G401 (cell line): ENCODE results near the gene NTM. TPM values are rescaled to one million over a fixed set of nuclear protein-coding genes. Genes with fewer than 3 reads are reported as not detected.

Source experiments
- DNase-seq: peaks from one replicate; pipeline ENCODE4 v3.0.0-alpha.2; 2015; ENCODE audit warnings: low spot score
- in situ Hi-C: cut with HindIII; loops from 2 replicates; pipeline ENCODE4 v1.10.0; 2016; ENCODE audit warnings: low sequenced_read_pairs, mixed read lengths
- total RNA-seq: library from RNA; depleted of rRNA; stranded (reverse); fragments of >200 nt; shearing (Covaris generic); gene quantifications from 2 replicates; pipeline ENCODE4 v1.2.3, GENCODE V29; 2014

The NTM gene
- total RNA-seq, 1 experiment from 2014 or later, result 11.4 TPM

DNA sequence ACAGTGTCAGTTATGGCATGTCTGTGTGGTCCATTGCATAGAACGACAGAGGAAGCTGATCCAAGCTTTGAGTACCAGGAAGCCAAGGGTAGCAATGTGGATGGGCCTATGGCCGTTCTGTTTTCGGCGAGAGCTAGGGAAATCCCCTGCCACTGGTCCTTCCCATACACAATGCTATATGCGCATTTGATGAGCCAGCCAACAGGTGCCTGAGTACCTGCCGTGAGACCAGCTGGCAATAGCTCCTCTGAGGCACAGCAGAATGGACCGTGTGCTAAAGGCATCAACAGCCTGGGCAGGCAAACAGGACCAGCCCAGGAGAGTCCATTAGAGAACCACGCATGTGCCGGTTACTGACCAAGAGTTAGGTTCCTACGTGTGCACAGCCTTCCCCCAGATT, 753.0 kb downstream of the NTM start:
- DNase-seq, result peak; percentile 95
- in situ Hi-C loops, result no loop called here

DNA sequence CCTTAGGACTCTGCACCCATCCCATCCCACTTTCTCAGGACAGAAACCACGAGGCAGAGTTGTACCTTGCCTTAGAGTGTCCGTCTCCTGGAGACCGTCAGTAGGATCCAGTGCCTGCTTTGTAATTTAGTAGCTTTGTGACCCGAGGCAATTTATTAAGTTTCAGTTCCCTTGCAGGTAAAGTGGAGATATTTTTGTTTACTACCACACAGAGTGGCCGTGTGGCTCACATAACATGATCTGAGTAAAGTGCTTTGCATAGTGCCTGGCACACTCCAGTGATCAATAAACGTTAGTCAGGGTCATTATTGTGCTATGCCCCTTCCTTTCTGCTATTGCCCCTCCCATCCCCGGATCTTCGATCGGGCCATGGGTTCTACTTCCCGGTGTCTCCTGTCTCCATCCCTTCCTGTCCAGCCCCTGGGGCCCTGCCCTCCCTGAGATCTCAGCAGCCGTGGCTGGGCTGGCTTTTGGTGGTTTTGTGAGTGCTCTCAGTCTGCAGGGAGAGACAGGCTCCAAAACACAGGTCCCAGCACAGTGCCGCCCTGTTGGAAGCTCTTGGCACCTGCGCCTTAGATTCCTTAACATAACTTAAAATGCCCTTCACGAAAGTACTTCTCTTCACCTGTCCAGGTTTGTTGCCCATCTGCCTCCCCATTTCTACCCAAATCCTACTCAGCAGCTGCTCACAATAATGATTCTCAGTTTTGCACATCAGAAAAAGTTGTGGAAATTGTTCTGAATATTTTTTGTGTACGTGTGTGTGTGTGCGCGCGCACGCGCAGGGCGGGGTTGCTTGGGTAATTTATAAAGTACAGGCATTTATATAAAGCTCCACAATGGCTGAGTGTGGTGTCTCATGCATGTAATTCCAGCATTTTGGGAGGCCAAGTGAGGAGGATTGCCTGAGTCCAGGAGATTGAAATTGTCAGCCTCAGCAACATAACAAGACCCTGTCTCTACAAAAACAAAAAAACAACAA, 753.7 kb downstream of the NTM start:
- in situ Hi-C loops, result no loop called here

GRCh38 chr11:132125988-132126871, 755.8 kb downstream of the NTM start:
- no peak for DNase-seq
- in situ Hi-C loops, result no loop called here

More for the DNA sequence above, 753.7 kb downstream of the NTM start:
- DNase-seq, result no peak

DNA sequence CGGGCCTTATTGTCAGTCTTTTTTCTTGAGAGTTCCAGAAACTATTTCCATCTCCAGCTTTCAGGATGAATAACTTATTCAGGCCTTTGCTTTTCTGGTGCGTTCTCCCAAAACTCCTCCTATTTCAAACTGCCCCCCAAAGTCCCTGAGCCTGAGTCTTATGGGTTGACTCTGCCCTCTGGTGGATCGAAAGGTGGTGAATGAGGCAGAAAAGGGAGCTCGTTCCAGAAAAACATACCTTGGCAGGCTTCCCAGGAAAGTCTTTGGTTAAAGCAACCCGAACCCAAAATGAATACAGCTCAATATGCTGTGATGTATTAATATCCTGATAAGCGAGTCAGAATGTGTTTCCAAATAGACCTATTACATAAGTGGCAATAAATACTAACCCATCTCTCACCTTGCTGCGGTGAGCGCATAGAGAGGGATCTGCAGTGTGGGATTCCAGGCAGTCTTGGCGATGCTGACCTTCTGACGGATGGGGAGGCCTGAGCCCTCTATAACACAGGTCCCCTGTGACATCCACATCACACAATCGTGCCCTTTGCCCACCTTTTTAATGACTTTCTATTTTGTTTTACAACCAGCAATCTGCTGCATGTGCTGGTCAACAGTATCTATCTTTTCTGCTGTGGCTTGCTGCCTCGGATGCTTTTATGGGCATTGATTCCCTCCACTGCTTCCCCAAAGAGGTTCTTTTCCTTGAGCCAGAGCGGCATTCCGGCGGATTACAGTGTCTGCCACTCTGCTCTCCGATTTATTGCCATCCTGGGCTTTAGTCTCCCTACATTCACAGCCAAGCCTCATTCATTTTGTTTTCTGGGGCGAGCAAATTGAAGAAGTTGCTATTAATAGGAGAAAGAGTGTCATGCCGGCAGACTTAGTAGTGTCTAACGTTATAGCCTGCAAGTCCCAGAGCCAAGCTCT, 756.8 kb downstream of the NTM start:
- in situ Hi-C loops, result no loop called here
- peak; percentile 96 for DNase-seq

- in situ Hi-C loops, result no loop called here
- peak; percentile 69 for DNase-seq
Observed at GRCh38 chr11:132127900-132128288, 757.5 kb downstream of the NTM start.

DNA sequence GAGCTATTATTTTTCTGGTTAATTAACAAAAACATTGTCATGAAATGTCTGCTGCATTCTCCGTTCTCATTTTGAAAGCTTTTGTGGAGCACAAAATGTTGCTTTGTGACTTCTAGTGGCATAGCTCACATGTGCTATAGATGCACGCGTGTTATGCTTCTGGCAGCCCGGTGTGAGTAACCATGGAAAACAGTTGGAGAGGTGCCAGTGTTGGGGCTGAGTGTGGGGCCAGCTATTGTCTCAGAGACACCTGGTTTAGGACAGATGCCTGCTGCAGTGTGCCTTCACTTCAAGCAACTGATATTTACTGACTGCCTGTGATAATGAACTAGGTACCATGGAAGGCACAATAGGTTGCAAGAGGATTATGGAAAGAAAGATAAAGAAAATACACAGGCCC, 760.6 kb downstream of the NTM start:
- in situ Hi-C loops, result no loop called here
- DNase-seq, result peak; percentile 69

GRCh38 chr11:132131961-132132360, 761.5 kb downstream of the NTM start:
- DNase-seq, result no peak
- in situ Hi-C loops, result no loop called here

GRCh38 chr11:132134322-132134721, 763.9 kb downstream of the NTM start:
- in situ Hi-C loops, result no loop called here

GRCh38 chr11:132137289-132137980, 767.0 kb downstream of the NTM start:
- in situ Hi-C loops, result no loop called here
- DNase-seq, result no peak

More at GRCh38 chr11:132134322-132134721, 763.9 kb downstream of the NTM start:
- no peak for DNase-seq

GRCh38 chr11:132137981-132138313, 767.5 kb downstream of the NTM start:
- peak; percentile 80 for DNase-seq
- in situ Hi-C loops, result no loop called here

DNA sequence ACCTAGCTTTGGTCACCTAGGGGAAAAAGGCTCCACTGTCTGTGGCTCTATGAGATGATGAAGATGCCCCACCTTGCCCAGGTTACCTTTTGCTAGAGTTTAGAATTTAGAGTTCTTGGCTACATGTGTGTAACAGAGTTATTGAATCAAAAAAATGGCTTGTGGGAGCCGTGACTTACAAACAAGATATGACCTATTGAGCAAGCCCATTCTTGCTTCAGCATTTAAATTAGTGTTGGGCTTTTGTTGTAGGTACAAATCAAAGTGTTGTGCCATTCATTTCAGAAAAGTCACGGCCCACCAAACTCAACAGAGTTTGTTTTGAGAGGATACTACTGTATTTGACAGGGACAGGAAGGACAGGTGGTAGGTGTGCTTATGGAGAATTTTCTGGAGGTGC, 768.8 kb downstream of the NTM start:
- no peak for DNase-seq
- in situ Hi-C loops, result no loop called here

DNA sequence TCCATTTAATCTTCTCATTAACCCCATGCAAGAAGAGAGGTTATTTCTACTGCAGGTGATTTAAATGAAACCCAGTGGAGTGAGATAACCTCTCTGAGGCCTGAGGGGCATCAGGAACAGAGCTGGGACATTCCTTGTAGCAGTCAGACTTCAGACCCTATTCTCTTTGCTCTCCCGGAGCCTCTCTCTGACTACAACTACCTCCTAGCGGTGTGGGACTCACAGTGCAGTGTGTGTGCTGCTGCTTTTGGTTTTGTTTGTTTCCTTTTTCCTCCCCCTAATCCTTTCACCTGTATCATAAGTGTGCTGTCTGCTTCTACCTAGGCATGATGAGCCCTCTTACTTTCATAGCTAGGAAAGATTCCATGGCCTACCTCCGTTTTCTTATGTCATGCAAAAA, 769.6 kb downstream of the NTM start:
- no peak for DNase-seq
- in situ Hi-C loops, result no loop called here

GRCh38 chr11:132142121-132142520, 771.7 kb downstream of the NTM start:
- in situ Hi-C loops, result no loop called here
- DNase-seq, result no peak

DNA sequence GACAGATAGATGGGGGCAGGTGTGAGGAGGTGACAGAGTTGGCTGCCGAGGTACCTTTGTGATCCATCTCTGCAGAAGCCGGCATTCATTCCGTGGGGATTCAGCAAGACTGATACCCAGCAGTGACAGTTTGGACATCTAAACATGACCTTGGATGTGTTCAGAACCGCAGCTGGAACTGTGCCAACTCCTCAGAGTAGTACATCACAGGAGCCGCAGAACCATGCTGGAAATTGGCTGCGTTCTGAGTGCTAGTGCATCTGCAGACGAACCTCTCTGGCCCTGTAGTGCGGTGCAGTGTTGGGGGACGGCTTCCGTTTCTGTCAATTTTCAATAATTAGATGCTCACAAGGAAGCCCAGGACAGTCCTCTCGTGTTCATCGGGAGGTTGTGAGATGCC, 772.1 kb downstream of the NTM start:
- peak; percentile 81 for DNase-seq
- in situ Hi-C loops, result no loop called here

- in situ Hi-C loops, result no loop called here
Observed at GRCh38 chr11:132147464-132147863, 777.0 kb downstream of the NTM start.

GRCh38 chr11:132154781-132155180, 784.4 kb downstream of the NTM start:
- no peak for DNase-seq
- in situ Hi-C loops, result no loop called here

More at GRCh38 chr11:132147464-132147863, 777.0 kb downstream of the NTM start:
- no peak for DNase-seq

DNA sequence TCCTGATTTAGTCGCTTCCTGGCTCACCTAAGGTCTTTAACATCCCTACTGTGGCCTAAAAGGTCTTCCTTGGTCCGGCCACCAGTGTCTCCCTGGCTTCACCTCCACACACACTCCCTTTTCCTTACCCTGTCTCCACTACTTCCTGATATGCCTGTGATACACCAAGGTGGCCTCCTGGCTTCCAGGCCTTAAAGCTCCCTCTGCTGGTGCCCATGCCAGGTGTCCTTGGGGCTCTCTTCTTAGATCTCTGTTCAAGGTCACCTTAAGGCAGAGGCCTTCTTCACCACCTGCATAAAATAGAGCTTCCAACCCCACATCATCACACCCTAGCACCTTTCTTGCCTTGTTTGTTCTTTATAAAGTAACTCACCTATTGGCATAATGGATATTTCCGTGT, 787.7 kb downstream of the NTM start:
- DNase-seq, result no peak
- in situ Hi-C loops, result no loop called here

GRCh38 chr11:132158696-132159095, 788.3 kb downstream of the NTM start:
- DNase-seq, result no peak
- in situ Hi-C loops, result no loop called here
